ENCODE measurements around the gene DUSP10. TPM values are rescaled to one million over a fixed set of nuclear protein-coding genes. Genes with fewer than 3 reads are reported as not detected.

Gene DUSP10
- total and polyA plus RNA-seq, 2 of the 13 experiments (the other 11 are each of a cell fraction or from before 2014, with no cell fraction given): 2.1 to 4.4 TPM

DNA sequence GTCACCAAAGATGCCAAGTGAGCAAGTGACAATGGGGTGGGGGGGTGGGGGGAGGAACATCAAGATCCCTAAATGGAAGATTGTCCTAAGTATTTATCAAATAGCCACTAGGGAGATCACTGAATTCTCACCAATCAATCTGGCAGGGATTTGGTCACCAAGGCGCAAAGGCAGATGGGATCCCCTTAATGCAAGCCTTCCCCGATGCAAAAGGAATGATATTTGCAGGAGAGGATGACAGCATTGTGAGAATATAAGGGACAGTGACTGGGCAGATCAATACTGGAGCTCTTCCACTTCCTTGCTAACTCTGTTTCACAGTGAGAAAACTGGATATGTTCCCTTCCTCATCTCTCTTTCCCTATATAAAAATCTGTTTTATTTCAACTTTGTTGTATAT lies 40.9 kb downstream of the DUSP10 start:
- Histone ChIP-seq H3K79me2 (ENCODE audit: insufficient read depth, low read length) (no peaks in the 10 kb centered on the region), H2AFZ (ENCODE audit: low read length) (no peak overlapping the region), H3K36me3 (replicated peaks in 1 of 2; ENCODE audit: control insufficient read depth in 1 of 2, insufficient read depth in 2 of 2, low read length in 2 of 2) (peaks cover 4 to 12% of the 10 kb centered on the region in 2 experiments; a peak in 4 of 5 replicates), H3K27me3 (ENCODE audit: control insufficient read depth in 1 of 2, insufficient read depth in 2 of 2, low read length in 2 of 2) (no peaks in the 10 kb centered on the region), H3K9ac (ENCODE audit: insufficient read depth, low read depth, low read length) (no peak overlapping the region), H3K4me3 (replicated peaks in 1 of 3; ENCODE audit: insufficient read depth in 1 of 3, low read depth in 2 of 3, low read length in 3 of 3) (no peak overlapping the region), H3K4me2 (ENCODE audit: low read depth, low read length) (no peak overlapping the region), H3K27ac (ENCODE audit: extremely low read length, insufficient read depth, low read length) (no peak overlapping the region), H3K9me3 (ENCODE audit: low read length) (no peaks in the 10 kb centered on the region), H4K20me1 (ENCODE audit: insufficient read depth, low read length) (no peaks in the 10 kb centered on the region), H3K4me1 (ENCODE audit: insufficient read depth, low read length) (peaks cover 9% of the 10 kb centered on the region)
- CTCF ChIA-PET (ENCODE audit: low intra/inter-chr PET ratio, low total read pairs): no interaction called here
- POLR2A ChIA-PET: interaction anchor here (1.3 kb wide), 2 partner anchors 14 to 41 kb away, joined by 4 read pairs; partner anchors contain the start of gene DUSP10
- no TSS peak for BruUV-seq (replicated peaks)
- in situ Hi-C loops (cut with HindIII; ENCODE audit: extremely low pct_ligation_motif_present, low pct_unique_long_range_greater_than_20kb): no loop called here
- DNase-seq (ENCODE audit: low spot score) (no peak), ATAC-seq (no peak), FAIRE-seq (no peak)
- WGBS (ENCODE audit: low lambda C conversion rate): 92% methylated on average over 2 of the region's 2 CpGs
- intact Hi-C loops (cut with micrococcal nuclease; ENCODE audit: unreplicated experiment): no loop called here
- TF ChIP-seq, protein P1, sequence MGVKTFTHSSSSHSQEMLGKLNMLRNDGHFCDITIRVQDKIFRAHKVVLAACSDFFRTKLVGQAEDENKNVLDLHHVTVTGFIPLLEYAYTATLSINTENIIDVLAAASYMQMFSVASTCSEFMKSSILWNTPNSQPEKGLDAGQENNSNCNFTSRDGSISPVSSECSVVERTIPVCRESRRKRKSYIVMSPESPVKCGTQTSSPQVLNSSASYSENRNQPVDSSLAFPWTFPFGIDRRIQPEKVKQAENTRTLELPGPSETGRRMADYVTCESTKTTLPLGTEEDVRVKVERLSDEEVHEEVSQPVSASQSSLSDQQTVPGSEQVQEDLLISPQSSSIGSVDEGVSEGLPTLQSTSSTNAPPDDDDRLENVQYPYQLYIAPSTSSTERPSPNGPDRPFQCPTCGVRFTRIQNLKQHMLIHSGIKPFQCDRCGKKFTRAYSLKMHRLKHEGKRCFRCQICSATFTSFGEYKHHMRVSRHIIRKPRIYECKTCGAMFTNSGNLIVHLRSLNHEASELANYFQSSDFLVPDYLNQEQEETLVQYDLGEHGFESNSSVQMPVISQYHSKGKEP (CRISPR knock-in tag; IDR thresholded peaks at IDR 0.05): no peak
- TF ChIP-seq PAWR (CRISPR knock-in tag; IDR thresholded peaks at IDR 0.05; ENCODE audit: borderline replicate concordance) (no peak), LCORL (IDR thresholded peaks at IDR 0.05) (no peak), LCORL (CRISPR knock-in tag; IDR thresholded peaks at IDR 0.05) (no peak), SNAPC2 (CRISPR knock-in tag; IDR thresholded peaks at IDR 0.05) (no peak), GZF1 (CRISPR knock-in tag; IDR thresholded peaks at IDR 0.05) (no peak), ZNF883 (CRISPR knock-in tag; IDR thresholded peaks at IDR 0.05; ENCODE audit: not compliant biosample characterization) (no peak), ZNF639 (CRISPR knock-in tag; conservative IDR thresholded peaks at IDR 0.05) (no peak), ZBTB21 (CRISPR knock-in tag; IDR thresholded peaks at IDR 0.05) (no peak), ZNF7 (CRISPR knock-in tag; IDR thresholded peaks at IDR 0.05) (no peak), GPN1 (CRISPR knock-in tag; IDR thresholded peaks at IDR 0.05; ENCODE audit: borderline replicate concordance) (no peak), ZFYVE20 (CRISPR knock-in tag; IDR thresholded peaks at IDR 0.05; ENCODE audit: borderline replicate concordance, low read depth) (no peak), ZNF792 (CRISPR knock-in tag; IDR thresholded peaks at IDR 0.05) (no peak), PREB (CRISPR knock-in tag; IDR thresholded peaks at IDR 0.05) (no peak), ZNF562 (CRISPR knock-in tag; IDR thresholded peaks at IDR 0.05; ENCODE audit: borderline replicate concordance) (no peak), PHF5A (CRISPR knock-in tag; IDR thresholded peaks at IDR 0.05; ENCODE audit: low read depth, unreplicated experiment) (no peak)
- TF ChIP-seq, protein P2, sequence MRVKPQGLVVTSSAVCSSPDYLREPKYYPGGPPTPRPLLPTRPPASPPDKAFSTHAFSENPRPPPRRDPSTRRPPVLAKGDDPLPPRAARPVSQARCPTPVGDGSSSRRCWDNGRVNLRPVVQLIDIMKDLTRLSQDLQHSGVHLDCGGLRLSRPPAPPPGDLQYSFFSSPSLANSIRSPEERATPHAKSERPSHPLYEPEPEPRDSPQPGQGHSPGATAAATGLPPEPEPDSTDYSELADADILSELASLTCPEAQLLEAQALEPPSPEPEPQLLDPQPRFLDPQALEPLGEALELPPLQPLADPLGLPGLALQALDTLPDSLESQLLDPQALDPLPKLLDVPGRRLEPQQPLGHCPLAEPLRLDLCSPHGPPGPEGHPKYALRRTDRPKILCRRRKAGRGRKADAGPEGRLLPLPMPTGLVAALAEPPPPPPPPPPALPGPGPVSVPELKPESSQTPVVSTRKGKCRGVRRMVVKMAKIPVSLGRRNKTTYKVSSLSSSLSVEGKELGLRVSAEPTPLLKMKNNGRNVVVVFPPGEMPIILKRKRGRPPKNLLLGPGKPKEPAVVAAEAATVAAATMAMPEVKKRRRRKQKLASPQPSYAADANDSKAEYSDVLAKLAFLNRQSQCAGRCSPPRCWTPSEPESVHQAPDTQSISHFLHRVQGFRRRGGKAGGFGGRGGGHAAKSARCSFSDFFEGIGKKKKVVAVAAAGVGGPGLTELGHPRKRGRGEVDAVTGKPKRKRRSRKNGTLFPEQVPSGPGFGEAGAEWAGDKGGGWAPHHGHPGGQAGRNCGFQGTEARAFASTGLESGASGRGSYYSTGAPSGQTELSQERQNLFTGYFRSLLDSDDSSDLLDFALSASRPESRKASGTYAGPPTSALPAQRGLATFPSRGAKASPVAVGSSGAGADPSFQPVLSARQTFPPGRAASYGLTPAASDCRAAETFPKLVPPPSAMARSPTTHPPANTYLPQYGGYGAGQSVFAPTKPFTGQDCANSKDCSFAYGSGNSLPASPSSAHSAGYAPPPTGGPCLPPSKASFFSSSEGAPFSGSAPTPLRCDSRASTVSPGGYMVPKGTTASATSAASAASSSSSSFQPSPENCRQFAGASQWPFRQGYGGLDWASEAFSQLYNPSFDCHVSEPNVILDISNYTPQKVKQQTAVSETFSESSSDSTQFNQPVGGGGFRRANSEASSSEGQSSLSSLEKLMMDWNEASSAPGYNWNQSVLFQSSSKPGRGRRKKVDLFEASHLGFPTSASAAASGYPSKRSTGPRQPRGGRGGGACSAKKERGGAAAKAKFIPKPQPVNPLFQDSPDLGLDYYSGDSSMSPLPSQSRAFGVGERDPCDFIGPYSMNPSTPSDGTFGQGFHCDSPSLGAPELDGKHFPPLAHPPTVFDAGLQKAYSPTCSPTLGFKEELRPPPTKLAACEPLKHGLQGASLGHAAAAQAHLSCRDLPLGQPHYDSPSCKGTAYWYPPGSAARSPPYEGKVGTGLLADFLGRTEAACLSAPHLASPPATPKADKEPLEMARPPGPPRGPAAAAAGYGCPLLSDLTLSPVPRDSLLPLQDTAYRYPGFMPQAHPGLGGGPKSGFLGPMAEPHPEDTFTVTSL (CRISPR knock-in tag; IDR thresholded peaks at IDR 0.05; ENCODE audit: borderline replicate concordance): no peak
